ENCODE measurements around the gene LILRA6.

GRCh38 chr19:54230031-54230430 is 12.6 kb downstream of the LILRA6 start:
- TF ChIP-seq POLR2AphosphoS5 (IDR thresholded peaks at IDR 0.05; ENCODE audit: insufficient read depth in 1 of 2, low read depth in 1 of 2) (no peak), CTCF (IDR thresholded peaks at IDR 0.05) (no peak), POLR2A (IDR thresholded peaks at IDR 0.05) (no peak)

Data from vagina (tissue), 2 donors.